Cerebellar cortex (tissue), 1 donor: Measurements from ENCODE around the gene PIAS2.
A peak's percentile ranks its signal among the peaks of the same experiment; 100 is the strongest.
"Not testable (repeated sequence)": the region's sequence is repeated elsewhere in the genome, so short reads cannot be mapped to it uniquely, and the experiment has no call there.

Source experiments
- DNase-seq: peaks from one replicate; pipeline ENCODE4 v3.0.0-alpha.2; 2015; ENCODE audit warnings: low spot score

PIAS2 gene

GRCh38 chr18:46909497-46909896 lies 7.8 kb downstream of the PIAS2 start:
- DNase-seq: no peak

DNA sequence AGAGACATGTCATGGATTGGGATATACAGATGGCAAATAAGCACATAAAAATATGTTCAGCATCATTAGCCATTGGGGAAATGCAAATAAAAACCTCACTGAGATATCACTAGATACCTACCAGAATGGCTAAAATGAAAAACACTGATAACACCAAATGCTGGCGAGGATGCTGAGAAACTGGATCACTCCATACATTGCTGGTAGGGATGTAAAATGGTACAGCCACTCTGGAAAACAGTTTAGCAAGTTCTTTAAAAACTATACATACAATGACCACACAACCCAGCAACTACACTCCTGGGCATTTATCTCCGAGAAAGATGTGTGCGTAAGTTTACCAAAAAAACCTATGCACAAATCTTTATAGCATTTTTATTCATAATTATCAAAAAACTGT lies 13.9 kb downstream of the PIAS2 start:
- no peak for DNase-seq

- DNase-seq: no peak
These were observed 17.9 kb downstream of the PIAS2 start for GRCh38 chr18:46899274-46899948.

DNA sequence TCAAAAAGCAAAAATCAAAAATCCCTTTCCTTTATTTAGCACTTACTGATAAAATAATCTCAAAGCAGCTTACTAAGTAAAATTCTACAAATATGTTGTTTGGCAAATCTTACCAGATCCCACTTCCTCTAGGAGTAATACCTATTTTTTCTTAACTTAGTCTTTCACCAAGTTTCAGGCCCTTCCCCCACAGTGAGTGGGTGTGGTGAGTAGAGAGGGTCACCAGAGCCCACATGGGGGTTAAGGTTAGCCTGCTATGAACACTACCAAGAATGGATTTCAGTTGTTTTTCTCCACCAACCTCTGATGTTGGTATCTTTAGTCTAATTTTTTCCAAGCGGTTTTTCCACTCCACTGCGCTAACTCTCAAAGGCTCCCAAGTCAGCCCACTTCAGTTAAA lies 23.2 kb downstream of the PIAS2 start:
- no peak for DNase-seq

DNA sequence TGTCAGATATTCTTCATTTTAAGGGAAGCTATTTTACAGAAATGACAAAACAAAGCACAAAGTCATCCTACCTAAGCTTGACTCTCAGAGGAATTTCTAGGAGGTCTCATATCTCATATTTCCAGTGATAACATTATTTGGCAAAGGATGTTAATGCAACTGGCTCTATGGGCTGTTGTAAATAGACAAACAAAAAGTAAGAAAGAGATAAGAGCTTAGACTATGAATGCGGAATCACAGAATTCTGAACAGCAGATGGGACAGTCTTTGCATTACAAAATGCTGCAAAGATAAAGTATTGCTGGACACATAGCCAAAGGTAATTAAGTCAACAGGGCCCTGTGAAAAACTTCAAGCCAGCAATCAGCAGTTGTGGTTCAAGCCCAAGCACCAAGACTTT lies 23.9 kb downstream of the PIAS2 start:
- DNase-seq: no peak

- DNase-seq: no peak
These were observed 24.5 kb downstream of the PIAS2 start for GRCh38 chr18:46892842-46893241.

DNA sequence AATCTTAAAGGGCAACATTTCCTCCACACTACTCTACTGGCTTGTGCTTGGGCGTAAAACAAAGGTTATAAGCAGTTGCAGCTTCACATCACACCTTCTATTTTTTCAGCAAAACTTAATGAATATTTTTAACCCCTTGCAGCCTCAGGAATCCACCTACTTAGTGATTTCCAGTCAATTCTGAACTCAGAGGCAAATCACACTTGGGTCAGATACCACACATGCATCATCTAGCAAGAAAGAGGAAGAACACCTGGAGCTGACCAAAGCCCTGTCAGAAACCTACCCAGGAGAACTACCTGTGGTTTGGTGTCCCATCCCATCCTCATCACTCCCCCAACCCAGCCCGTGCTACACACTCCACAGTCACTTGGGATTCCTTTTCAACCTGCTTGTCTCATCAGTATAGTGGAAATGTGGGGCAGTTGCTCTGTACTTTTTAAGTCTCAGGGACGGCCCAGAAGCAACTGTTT lies 25.5 kb downstream of the PIAS2 start:
- DNase-seq: no peak

GRCh38 chr18:46888965-46889364 lies 28.3 kb downstream of the PIAS2 start:
- DNase-seq: no peak

GRCh38 chr18:46886893-46887292 lies 30.4 kb downstream of the PIAS2 start:
- no peak for DNase-seq

- DNase-seq: no peak
These were observed 34.1 kb downstream of the PIAS2 start for GRCh38 chr18:46883180-46883579.

DNA sequence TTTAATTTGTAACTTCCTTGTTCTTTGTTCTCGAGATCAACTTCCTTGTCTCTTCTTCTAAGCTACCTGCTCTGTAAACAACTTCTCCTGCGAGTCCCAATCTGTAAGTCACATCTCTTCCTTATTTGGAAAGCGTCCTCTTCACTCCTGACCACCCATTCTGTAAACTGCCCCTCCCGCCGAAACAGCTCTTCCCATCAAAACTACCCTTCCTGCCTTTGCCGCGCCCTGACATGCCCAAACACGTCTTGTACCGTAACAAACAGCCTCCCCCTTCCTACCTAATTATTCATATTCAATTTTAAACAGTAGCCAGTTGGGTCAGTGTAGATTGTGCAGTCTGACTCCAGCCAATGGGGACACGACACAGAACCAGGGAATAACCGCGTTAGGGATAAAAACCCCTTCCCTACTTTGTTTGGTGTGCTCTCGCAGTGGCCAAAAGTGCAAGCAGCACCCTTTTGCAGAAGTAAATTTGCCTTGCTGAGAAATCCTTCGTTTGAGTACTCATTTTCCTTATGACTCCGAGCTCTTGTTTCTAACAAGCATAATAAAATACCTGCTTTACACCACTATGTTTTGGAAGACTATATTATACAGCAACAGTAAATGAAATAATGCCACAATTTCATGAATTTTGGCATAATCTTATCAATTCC lies 39.8 kb downstream of the PIAS2 start:
- no peak for DNase-seq

GRCh38 chr18:46868169-46868921 lies 49.0 kb downstream of the PIAS2 start:
- no peak for DNase-seq

DNA sequence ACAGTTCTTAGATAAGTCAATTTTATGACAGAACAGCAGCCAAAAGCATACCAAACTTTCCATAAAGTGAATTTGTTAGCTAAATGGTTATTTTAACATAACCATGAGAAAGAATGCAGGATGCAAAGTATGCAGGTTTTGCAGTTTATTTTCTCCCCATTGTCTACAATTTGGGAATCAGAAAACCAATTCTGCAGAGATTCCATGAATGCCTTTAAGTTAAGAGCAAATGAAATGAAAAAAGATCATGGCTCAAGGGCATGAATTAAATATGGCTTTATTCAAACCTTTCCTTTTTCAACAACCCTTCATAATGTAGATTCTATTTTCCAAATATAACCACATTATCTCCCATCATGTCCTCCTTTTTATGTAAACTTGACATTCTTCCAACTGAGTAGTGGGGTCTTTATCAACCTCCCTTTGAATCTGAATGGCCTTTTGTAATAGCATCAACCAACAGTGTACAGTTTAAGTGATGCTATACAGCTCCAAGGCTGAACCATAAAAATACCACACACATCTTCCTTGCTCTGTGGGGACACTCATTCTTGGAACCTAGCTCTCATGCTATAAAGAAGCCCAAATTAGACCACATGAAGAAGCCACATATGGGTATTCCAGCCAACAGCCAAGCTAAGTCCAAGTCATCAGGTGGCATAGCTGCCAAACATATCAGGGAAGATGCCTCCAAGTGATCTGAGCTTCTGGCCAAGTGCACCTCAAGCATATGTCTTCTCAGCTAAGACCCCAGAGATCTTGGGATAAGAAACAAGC lies 49.8 kb downstream of the PIAS2 start:
- peak; percentile 49 for DNase-seq

- no peak for DNase-seq
These were observed 50.8 kb downstream of the PIAS2 start for GRCh38 chr18:46866523-46866922.

DNA sequence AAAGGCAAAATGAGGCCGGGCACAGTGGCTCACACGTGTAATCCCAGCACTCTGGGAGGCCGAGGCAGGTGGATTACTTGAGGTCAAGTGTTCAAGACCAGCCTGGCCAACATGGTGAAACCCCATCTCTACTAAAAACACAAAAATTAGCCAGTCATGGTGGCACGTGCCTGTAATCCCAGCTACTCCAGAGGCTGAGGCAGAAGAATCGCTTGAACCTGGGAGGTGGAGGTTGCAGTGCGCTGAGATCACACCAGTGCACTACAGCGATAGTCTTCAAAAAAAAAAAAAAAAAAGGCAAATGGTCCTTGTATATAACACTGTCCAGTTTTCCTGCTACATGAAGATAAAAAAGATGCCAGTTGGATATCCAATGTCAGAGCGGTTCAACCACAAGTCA lies 52.1 kb downstream of the PIAS2 start:
- not testable (repeated sequence) for DNase-seq

GRCh38 chr18:46859855-46860254 lies 57.5 kb downstream of the PIAS2 start:
- no peak for DNase-seq

- DNase-seq: no peak
These were observed 59.0 kb downstream of the PIAS2 start for GRCh38 chr18:46858290-46858689.

- DNase-seq: peak; percentile 52
These were observed 60.3 kb downstream of the PIAS2 start for GRCh38 chr18:46856973-46857372.

DNA sequence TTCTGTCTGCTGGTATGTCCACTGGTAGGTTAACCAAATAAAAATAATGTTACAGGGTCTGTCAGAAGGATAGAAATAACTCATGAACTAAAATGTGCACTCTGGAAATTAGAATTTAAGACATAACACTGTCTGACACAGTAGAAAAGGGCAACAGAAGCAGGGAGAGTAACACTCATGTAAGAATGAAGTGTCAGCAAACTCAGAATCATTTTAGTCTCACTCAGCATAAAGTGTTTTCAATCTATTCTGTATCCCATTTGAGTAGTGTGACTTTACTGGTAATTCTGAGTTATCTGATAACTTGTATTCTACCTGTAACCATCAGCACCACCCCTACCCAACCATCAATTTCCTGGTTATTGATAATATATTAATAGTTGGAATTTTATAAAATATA lies 68.3 kb downstream of the PIAS2 start:
- no peak for DNase-seq

DNA sequence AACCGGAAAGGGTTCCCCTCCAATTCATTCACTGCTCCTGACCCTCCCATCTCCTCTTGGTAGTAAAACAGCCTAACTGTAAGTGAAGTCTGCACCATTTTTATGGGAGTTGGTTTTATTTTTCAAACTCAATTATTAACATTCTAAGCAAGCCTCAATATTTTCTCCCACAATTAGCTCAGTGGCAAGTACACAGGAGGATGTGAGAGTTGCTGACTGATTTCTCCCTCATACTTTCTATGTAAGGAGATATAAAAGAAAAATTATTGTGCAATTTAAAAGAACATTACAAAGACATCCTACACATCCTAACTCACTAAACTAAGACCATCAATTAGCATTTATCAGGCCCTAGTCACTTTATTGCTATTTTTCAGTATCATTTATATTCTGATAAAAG lies 73.9 kb downstream of the PIAS2 start:
- no peak for DNase-seq

GRCh38 chr18:46842583-46842982 lies 74.7 kb downstream of the PIAS2 start:
- DNase-seq: no peak

DNA sequence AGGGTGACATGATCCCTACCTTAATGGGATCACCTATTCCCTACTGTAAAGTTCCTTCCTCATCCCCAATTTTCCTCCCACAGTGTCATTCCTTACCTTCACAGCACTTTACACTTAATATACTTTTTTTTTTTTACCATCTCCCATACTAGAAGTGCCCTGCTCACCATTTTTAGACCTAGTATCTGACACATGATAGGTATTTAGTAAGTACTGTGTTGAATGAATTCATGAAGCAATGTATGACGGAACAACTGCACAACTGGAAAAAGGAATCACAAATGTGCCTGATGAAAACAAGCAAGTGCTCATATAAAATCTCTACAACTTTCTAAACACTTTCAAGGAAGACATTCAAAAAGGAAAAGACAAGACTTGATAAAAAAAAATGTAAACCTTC lies 83.4 kb downstream of the PIAS2 start:
- no peak for DNase-seq
